Liver (tissue), 9 donors: Measurements from ENCODE around the gene SDK2. TPM values are rescaled to one million over a fixed set of nuclear protein-coding genes. Genes with fewer than 3 reads are reported as not detected.

ENCODE experiments used
- DNase-seq: peaks from one replicate; pipeline ENCODE4 v3.0.0-alpha.2; 2017; ENCODE audit warnings: low spot score
- H3K27ac ChIP-seq, 2 donors: one replicate each; pipeline ENCODE4 v1.7.0; 2013; ENCODE audit warnings: inconsistent platforms in 2 of 2, low read length in 2 of 2, control low read depth in 1 of 2, low read depth in 1 of 2, mild to moderate bottlenecking in 1 of 2
- H3K27me3 ChIP-seq, 4 donors: one replicate each; pipeline versions ENCODE4 v1.6.1 to v1.7.0; 2013; ENCODE audit warnings: low read length in 3 of 4, inconsistent platforms in 1 of 4, mild to moderate bottlenecking in 1 of 4, moderate library complexity in 1 of 4; ENCODE audit not compliant: control insufficient read depth in 4 of 4, insufficient read depth in 4 of 4
- H3K36me3 ChIP-seq, 4 donors: one replicate each; pipeline versions ENCODE4 v1.6.1 to v1.7.0; 2013; ENCODE audit warnings: low read length in 3 of 4, mild to moderate bottlenecking in 3 of 4, low read depth in 1 of 4, moderate library complexity in 1 of 4; ENCODE audit not compliant: control insufficient read depth in 4 of 4, insufficient read depth in 3 of 4
- H3K4me1 ChIP-seq, 4 donors: one replicate each; pipeline versions ENCODE4 v1.6.1 to v1.7.0; 2013; ENCODE audit warnings: low read length in 3 of 4, mild to moderate bottlenecking in 3 of 4, moderate library complexity in 1 of 4; ENCODE audit not compliant: control insufficient read depth in 4 of 4, insufficient read depth in 4 of 4
- H3K4me3 ChIP-seq, 3 donors: one replicate each; pipeline versions ENCODE4 v1.6.1 to v1.7.0; 2013; ENCODE audit warnings: low read length in 3 of 3, control low read depth in 1 of 3, low read depth in 1 of 3, mild to moderate bottlenecking in 1 of 3
- H3K9ac ChIP-seq, 2 donors: one replicate each; pipeline ENCODE4 v1.7.0; 2013; ENCODE audit warnings: low read length in 2 of 2, mild to moderate bottlenecking in 2 of 2, moderate library complexity in 2 of 2, control low read depth in 1 of 2, low read depth in 1 of 2
- H3K9me3 ChIP-seq, 4 donors: one replicate each; pipeline versions ENCODE4 v1.6.1 to v1.7.0; 2013; ENCODE audit warnings: low read length in 3 of 4; ENCODE audit not compliant: control insufficient read depth in 4 of 4
- CTCF ChIP-seq: fragments of 150-350 bp; IDR thresholded peaks from 2 replicates; pipeline ENCODE4 v1.5.1; 2017; ENCODE audit warnings: improper control_type of control experiment, low read depth, low read length; ENCODE audit not compliant: missing input control
- EGR1 ChIP-seq, 2 donors: IDR thresholded peaks; 2 replicates each; pipeline ENCODE4 v1.6.1; 2016 to 2018; ENCODE audit warnings: antibody characterized with exemption in 2 of 2, low read depth in 2 of 2
- FOXA1 ChIP-seq: IDR thresholded peaks from 2 replicates; pipeline ENCODE4 v1.6.1; 2016; ENCODE audit warnings: antibody characterized with exemption
- HNF4A ChIP-seq, 2 donors: conservative IDR thresholded peaks; 2 replicates each; pipeline ENCODE4 v1.6.1; 2016; ENCODE audit warnings: antibody characterized with exemption in 2 of 2, mild to moderate bottlenecking in 2 of 2
- HNF4G ChIP-seq: IDR thresholded peaks from 2 replicates; pipeline ENCODE4 v1.6.1; 2016; ENCODE audit warnings: antibody characterized with exemption
- JUND ChIP-seq, 2 donors: IDR thresholded peaks; 2 replicates each; pipeline ENCODE4 v1.6.1; 2016; ENCODE audit warnings: antibody characterized with exemption in 2 of 2
- RAD21 ChIP-seq, 2 donors: IDR thresholded peaks; 2 replicates each; pipeline ENCODE4 v1.6.1; 2016; ENCODE audit warnings: antibody characterized with exemption in 2 of 2, mild to moderate bottlenecking in 2 of 2
- REST ChIP-seq: IDR thresholded peaks from 2 replicates; pipeline ENCODE4 v1.6.1; 2016; ENCODE audit warnings: antibody characterized with exemption, mild to moderate bottlenecking
- WGBS: extraction: QIAGEN DNeasy Blood & Tissue Kit; methylation state at CpG from one replicate; pipeline ENCODE4 v1.1.7; 2013; 5-methylcytosine and 5-hydroxymethylcytosine counted together
- polyA plus RNA-seq, 2 donors: library from polyadenylated mRNA; stranded (reverse) in 1 of 2; unstranded in 1 of 2; fragments of 200-250 nt in 1 of 2; fragments of >200 nt in 1 of 2; fragmentation: Nextera tagmentation in 1 of 2; extraction: Ambion mirVana in 1 of 2; gene quantifications; one replicate each; pipeline versions ENCODE4 v1.2.1 to v1.2.3, GENCODE V29; 2013 to 2015
- total RNA-seq, 2 donors: library from RNA; depleted of rRNA; stranded (reverse); fragments of >200 nt; gene quantifications; one replicate each; pipeline ENCODE4 v1.2.3, GENCODE V29; 2014
- TF ChIP-seq, protein P1 (sequence below): IDR thresholded peaks from 2 replicates; pipeline ENCODE4 v1.6.1; 2016; ENCODE audit warnings: antibody characterized with exemption
- TF ChIP-seq, protein P2 (sequence below): IDR thresholded peaks from 2 replicates; pipeline ENCODE4 v1.6.1; 2016; ENCODE audit warnings: antibody characterized with exemption
- donor health status: healthy.
- donor health status: healthy.
- donor health status: healthy.
- donor health status: healthy.
- donor health status: healthy.

SDK2 gene
- total and polyA plus RNA-seq, 4 donors = 0.05 to 0.42 (median 0.10) TPM

DNA sequence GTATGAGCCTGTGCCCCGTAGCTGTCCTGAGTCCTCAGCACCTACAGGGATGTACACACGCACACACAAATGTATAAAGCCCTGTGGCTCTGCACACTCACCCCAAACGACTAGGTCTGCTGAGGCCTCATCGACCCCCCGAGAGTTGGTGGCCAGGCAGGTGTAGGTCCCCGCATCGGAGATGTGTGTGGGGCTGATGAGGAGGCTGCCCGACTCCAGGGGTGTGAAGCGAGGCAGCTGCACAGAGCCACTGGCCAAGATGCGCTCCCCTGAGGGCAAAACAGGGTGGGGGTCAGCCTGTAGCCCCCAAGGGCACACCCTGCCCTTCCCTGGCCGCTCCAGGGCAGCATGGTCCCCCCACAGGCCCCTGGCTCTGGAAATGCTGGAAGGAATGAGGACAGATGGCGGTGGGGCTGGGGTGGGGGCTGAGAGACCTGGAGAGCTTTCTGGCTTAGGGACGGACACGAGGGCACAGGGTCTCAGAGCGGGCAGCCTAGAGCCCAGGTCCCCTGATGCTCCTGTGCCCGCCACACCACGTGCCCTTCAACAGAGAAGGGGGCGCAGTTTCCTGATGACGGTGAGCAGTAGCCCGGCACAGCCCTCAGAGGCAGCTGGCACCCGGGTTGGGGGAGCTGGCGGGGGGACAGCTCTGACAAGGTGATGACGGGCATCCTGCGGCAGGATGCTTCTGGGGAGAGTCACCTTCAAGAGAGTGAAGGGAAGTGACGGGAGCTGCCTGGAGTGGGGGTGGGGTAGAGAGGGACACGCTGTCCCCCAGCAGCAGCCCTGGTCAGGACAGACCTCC is 212.6 kb downstream of the SDK2 start:
- 75% methylated on average over 26 of the region's 26 CpGs for WGBS
- no peak overlapping the region for H3K9ac ChIP-seq
- H3K27ac ChIP-seq = no peak overlapping the region
- H3K36me3 ChIP-seq = no peaks in the 10 kb centered on the region
- peaks cover 0 to 3% (median 0%) of the 10 kb centered on the region in 4 donors for H3K4me1 ChIP-seq
- H3K4me3 ChIP-seq = no peak overlapping the region
- no peak for DNase-seq
- no peaks in the 10 kb centered on the region for H3K9me3 ChIP-seq
- no peaks in the 10 kb centered on the region for H3K27me3 ChIP-seq
- TF ChIP-seq, protein P1, sequence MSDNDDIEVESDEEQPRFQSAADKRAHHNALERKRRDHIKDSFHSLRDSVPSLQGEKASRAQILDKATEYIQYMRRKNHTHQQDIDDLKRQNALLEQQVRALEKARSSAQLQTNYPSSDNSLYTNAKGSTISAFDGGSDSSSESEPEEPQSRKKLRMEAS = no peak
- TF ChIP-seq REST = no peak

DNA sequence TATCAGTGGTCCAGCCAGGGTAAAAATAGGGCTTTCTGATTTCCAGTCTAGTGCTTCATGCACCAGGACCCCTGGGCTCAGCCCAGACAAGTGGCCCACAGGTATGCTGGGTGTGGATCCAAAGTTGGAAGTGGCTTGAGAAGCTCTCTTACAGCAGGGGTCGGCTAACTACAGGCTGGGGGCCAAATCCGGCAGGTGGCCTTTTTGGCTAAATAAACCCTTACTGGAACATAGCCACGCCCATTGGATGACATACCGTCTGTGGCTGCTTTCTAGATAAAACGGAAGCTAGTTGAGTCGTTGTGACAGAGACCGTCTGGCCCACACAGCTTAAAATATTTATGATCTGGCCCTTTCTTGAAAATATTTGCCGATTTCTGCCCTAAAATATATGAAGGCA is 213.4 kb downstream of the SDK2 start:
- Histone ChIP-seq H3K9me3 (no peaks in the 10 kb centered on the region), H3K27ac (no peak overlapping the region), H3K27me3 (no peaks in the 10 kb centered on the region), H3K4me3 (no peak overlapping the region), H3K9ac (no peak overlapping the region), H3K4me1 (peaks cover 0 to 3% (median 0%) of the 10 kb centered on the region in 4 donors), H3K36me3 (no peaks in the 10 kb centered on the region)
- TF ChIP-seq CTCF = no peak
- TF ChIP-seq FOXA1 = no peak
- TF ChIP-seq, protein P2, sequence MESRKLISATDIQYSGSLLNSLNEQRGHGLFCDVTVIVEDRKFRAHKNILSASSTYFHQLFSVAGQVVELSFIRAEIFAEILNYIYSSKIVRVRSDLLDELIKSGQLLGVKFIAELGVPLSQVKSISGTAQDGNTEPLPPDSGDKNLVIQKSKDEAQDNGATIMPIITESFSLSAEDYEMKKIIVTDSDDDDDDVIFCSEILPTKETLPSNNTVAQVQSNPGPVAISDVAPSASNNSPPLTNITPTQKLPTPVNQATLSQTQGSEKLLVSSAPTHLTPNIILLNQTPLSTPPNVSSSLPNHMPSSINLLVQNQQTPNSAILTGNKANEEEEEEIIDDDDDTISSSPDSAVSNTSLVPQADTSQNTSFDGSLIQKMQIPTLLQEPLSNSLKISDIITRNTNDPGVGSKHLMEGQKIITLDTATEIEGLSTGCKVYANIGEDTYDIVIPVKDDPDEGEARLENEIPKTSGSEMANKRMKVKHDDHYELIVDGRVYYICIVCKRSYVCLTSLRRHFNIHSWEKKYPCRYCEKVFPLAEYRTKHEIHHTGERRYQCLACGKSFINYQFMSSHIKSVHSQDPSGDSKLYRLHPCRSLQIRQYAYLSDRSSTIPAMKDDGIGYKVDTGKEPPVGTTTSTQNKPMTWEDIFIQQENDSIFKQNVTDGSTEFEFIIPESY = no peak
- no peak for TF ChIP-seq REST
- TF ChIP-seq RAD21 (IDR thresholded peaks at IDR 0.05) = no peak
- TF ChIP-seq HNF4G = no peak
- TF ChIP-seq HNF4A (conservative IDR thresholded peaks at IDR 0.05) = no peak
- no peak for TF ChIP-seq JUND (IDR thresholded peaks at IDR 0.05)
- no peak for TF ChIP-seq EGR1 (IDR thresholded peaks at IDR 0.05; ENCODE audit: low read depth in 2 of 2)
- DNase-seq = no peak
- WGBS = 33% methylated on average over 8 of the region's 8 CpGs
